Renal pelvis (tissue), 4 donors: ENCODE results near the gene ELN. TPM values are rescaled to one million over a fixed set of nuclear protein-coding genes. Genes with fewer than 3 reads are reported as not detected.
"Not testable (repeated sequence)": the region's sequence is repeated elsewhere in the genome, so short reads cannot be mapped to it uniquely, and the experiment has no call there.

ENCODE experiments used
- DNase-seq: peaks from one replicate; pipeline ENCODE4 v3.0.0-alpha.2; 2013
- polyA plus RNA-seq, 3 donors: library from polyadenylated mRNA; unstranded; fragments of 120-200 nt; gene quantifications; one replicate each; pipeline ENCODE4 v1.2.1, GENCODE V29; 2013; ENCODE audit not compliant: insufficient read length in 3 of 3

ELN gene
- polyA plus RNA-seq, 3 donors: 63.4 to 109 (median 66.8) TPM

DNA sequence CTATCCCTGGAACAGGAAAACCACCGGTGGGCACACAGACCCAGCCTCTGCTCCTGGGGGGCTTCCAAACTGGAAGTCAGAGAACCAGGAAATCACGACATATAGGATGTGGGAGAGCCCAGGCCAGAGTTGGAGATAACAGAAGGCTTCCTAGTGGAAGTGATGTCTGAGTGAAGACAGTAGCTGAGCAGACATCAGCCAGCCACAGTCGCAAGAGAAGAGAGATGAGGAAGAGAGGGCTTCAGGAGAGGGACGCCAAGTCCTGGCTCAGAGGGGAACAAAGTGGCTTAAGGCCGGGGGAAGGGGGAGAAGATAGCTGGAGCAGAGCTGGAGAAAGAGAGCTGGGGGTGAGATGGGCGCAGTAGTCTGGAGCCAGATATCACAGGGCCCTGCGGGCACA is 30.9 kb upstream of the ELN start:
- no peak for DNase-seq

- peak; percentile 42 for DNase-seq
Observed at GRCh38 chr7:73999664-74000435, 28.1 kb upstream of the ELN start.

DNA sequence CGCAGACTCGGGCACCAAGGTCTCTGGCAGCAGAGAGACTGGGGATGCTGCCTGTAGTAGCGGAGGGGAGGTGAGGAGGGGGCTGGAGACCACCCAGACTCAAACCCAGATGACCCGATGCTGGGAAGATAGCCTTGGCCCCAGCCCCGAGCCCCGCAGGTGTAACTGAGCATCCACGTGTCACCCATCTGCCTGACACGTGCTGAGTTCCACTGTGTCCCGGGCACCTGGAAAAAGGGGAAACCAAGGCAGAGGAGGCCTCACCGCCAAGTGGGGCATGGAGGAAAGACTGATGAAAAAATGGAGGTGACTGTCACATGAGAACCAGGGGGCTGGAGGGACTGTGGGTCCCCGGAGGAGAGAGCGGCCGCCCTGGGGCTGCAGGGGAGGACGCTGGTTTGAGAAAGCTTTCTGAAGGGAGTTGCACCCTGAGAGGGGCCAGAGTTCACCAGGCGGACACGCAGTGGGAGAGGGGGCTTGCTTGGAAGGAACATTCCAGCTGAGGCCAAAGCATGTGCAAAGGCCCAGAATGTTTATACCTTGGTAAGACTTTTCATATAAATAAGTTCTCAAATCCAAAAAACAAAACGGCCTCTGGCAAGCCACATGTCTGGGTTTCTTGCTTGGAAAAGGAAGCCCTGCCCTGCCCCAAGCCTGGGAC is 27.4 kb upstream of the ELN start:
- DNase-seq: no peak

DNA sequence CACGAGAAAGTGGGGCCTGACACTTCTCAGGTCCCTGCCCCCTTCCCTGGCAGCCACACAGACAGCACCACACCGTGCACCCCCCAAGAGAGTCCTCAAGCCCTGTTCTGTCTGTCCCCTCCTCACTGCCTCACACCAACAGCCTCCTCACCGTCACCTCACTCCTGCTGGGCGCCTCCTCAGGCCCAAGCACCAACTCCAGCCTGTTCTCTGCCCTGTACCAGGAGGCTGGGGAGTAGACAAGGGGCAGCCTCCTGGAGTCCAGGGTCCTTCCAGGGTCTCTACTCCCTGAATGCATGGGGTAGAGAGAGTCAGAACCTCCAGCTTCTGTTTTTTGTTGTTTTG is 26.9 kb upstream of the ELN start:
- DNase-seq: no peak

DNA sequence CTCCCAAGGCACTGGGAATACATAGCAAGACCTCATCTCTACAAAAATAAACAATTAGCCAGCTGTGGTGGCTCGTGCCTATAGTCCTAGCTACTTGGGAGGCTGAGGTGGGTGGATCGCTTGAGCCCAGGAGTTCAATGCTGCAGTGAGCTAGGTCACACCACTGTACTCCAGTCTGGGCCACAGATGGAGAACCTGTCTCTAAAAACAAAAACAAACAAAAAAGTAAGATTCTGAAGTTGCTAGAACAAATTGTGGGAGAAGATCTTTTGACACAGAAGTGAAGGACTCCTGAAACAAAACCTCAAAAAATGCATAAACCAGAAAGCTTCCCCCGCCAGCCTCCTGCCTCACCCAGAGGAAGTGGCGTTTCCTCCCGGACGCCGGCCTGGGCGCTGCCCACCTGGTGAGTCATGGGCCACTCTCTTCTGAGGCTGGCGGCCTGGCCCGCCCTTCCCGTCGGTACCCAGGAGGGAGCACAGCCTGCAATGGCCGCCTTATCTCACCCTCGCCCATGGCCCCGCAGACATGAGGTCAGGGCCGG is 25.4 kb upstream of the ELN start:
- DNase-seq: no peak

- DNase-seq: no peak
Observed at GRCh38 chr7:74003621-74004020, 24.4 kb upstream of the ELN start.

DNA sequence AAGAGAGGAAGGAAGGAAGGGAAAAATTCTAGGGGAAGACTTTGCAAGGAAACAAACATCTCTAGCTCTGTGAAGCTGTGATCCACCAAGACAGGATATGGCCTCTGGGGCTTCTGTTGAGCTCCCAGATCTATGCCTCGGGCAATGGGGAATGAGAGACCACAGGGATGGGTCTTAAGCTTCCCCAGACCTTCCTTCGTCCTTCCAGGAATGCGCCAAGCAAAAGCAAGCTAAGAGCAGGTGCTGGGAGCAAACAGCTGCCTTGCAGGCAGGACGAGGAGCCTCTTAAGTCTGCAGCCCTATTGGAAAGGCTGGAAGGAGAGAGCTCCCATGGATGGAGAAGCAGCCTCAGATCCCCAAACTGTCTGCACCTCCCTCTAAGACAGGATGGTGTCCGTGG is 21.9 kb upstream of the ELN start:
- no peak for DNase-seq

DNA sequence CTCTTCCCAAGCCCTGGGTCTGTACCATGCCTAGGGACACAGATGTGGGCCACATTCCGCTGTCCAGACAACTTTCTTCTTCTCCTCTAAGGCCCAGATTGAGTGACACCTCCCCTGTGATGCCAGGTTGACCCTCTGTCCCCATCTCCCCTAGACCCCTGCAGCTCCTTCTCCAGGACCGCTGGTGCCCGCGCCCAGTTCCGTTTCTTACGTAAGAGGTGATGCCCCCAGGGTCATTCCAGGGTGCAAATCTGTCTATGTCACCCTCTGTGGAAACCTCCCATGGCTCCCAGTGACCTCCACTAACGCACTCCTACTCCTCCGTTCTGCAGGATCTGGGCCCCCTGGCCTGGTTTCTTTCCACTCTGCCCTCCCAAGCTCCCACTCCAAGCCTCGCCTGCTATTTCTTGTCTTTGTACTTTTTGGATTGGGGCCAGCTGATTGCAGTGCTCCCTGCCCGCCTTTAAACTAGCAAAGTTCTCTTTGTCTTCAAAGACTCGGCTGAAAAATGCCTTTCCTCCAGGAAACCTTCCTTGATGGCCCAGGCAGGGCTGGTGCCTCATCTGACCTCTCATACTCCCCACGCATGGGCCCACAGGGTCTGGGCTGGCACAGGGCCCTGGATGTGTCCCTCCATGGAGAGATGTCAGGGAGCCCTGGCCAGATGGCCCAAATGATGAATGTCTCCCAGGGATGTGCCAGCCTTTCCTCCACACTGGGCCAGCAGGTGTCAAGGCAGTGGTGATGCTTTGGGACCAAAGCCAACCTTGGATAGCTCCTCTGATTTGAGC is 21.3 kb upstream of the ELN start:
- DNase-seq: no peak

GRCh38 chr7:74007242-74007567 is 20.8 kb upstream of the ELN start:
- DNase-seq: no peak

- no peak for DNase-seq
Observed at GRCh38 chr7:74008687-74009086, 19.3 kb upstream of the ELN start.

GRCh38 chr7:74009719-74010118 is 18.3 kb upstream of the ELN start:
- DNase-seq: no peak

DNA sequence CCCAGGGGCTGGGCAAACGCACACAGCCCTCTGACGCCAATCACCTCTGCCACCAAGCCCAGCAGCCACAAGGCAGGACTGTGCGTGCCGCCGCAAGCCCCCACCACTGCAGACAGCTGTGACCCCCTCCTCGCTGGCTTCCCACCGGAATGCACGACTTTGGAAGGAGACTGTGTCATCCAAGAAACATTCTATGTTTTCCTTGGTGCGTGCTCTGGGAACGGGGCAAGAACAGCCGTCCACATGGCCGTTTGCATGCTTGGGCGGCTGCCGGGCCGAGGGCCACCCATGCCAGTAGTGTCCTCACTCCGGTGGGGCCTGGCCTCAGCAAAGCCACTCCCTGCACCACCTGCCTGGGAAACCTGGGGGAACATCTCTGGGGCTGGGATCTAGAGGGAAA is 17.6 kb upstream of the ELN start:
- DNase-seq: no peak

GRCh38 chr7:74011421-74011820 is 16.6 kb upstream of the ELN start:
- not testable (repeated sequence) for DNase-seq

- no peak for DNase-seq
Observed at GRCh38 chr7:74012842-74013249, 15.1 kb upstream of the ELN start.

GRCh38 chr7:74013539-74014272 is 14.3 kb upstream of the ELN start:
- no peak for DNase-seq

GRCh38 chr7:74014931-74015330 is 13.0 kb upstream of the ELN start:
- DNase-seq: no peak

DNA sequence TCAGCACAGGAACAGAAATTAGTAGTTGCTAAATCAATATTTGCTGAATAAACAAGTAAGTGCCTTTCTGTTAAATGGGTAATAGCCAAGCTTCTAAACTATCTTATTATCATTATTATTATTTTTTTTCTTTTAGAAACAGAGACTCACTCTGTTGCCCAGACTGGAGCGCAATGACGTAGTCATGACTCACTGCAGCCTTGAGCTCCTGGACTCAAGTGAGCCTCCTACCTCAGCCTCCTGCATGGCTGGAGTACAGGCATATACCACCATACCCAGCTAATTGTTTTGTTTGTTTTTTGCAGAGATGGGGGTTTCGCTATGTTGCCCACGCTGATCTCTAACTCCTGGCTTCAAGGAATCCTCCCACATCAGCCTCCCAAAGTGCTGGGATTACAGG is 12.3 kb upstream of the ELN start:
- no peak for DNase-seq

DNA sequence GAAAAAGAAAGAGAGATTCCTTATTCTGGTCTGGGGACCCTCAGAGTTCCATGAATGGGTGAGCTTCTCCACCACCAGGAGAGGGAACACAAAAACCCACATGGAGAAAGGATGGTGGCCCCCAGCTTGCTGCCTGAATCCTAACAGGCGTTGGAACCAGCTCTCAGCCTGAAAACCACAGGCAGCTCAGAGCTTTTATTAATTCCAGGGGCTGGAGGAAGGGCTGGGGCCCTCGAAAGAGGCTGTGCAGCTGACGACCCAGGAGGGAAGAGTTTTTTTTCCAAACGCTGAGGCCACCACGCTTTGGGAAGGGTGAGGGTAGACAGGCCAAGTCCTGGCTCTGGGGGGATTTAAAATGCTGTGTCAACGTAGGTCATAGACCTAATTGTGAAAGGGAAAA is 10.8 kb upstream of the ELN start:
- DNase-seq: no peak

DNA sequence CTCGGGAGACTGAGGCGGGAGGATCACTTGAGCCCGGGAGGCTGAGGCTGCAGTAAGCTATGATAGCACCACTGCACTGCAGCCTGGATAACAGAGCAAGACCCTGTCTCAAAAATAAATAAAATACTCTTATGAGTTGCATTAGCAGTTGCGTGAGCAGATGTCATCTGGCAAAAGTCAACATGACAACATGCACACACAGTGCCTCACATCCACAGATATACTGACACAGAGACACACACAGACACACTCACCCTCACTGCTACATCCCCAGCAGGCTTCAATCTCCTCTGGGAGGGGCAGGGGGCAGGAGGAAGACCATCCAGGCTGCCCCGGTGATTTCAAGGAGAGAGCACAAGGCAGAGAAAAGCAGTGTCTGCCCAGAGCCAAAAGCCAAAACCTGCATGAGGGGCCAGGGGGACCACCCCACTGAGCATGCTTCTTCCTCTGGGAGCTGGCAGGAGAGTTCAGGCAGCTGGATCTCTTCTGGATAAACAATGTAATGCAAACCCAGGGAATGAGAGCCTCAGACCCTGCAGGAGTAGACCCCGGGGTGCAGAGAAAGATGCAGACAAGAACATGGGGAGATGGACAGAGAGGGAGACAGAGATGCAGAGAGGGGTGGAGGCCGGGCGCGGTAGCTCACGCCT is 9.6 kb upstream of the ELN start:
- DNase-seq: no peak

GRCh38 chr7:74019149-74019548 is 8.8 kb upstream of the ELN start:
- no peak for DNase-seq

- DNase-seq: no peak
Observed at GRCh38 chr7:74020390-74020789, 7.6 kb upstream of the ELN start.
